GM23338 (cell line): ENCODE measurements around the gene SCFD2. TPM values are rescaled to one million over a fixed set of nuclear protein-coding genes. Genes with fewer than 3 reads are reported as not detected.

ENCODE experiments used
- ETS1 ChIP-seq: IDR thresholded peaks from 2 replicates; pipeline ENCODE4 v1.6.1; 2016; ENCODE audit warnings: antibody characterized with exemption
- EZH2phosphoT487 ChIP-seq: fragments of 200-600 bp; sonication (generic); IDR thresholded peaks from one replicate; pipeline ENCODE4 v1.8.1; 2018; ENCODE audit warnings: antibody characterized with exemption; ENCODE audit not compliant: unreplicated experiment
- REST ChIP-seq: IDR thresholded peaks from one replicate; pipeline ENCODE4 v1.6.1; 2018; ENCODE audit warnings: antibody characterized with exemption; ENCODE audit not compliant: unreplicated experiment
- ZNF462 ChIP-seq: fragments of 250-450 bp; sonication (Bioruptor Pico); IDR thresholded peaks from 2 replicates; pipeline ENCODE4 v1.5.0; 2020; ENCODE audit warnings: mild to moderate bottlenecking, moderate library complexity
- polyA plus RNA-seq: library from polyadenylated mRNA; unstranded; fragments of >200 nt; fragmentation: Nextera tagmentation; extraction: Ambion mirVana; gene quantifications from 2 replicates; pipeline ENCODE4 v1.2.1, GENCODE V29; 2016
- total RNA-seq: library from RNA; depleted of rRNA; stranded (reverse); fragments of >200 nt; shearing (Covaris generic); gene quantifications from 2 replicates; pipeline ENCODE4 v1.2.3, GENCODE V29; 2014

The SCFD2 gene
- total and polyA plus RNA-seq, 2 experiments from 2014 or later = 5.7 to 17.5 TPM

GRCh38 chr4:53013873-53014775, 351.7 kb downstream of the SCFD2 start (continued):
- no peak for TF ChIP-seq ZNF462 (CRISPR knock-in tag)
- TF ChIP-seq EZH2phosphoT487 = no peak
- TF ChIP-seq REST = no peak
- TF ChIP-seq ETS1 = no peak
